ENCODE data around the gene DLL1. TPM values are rescaled to one million over a fixed set of nuclear protein-coding genes. Genes with fewer than 3 reads are reported as not detected.
A peak's percentile ranks its signal among the peaks of the same experiment; 100 is the strongest.

DLL1 gene
- total and polyA plus RNA-seq, 9 of the 15 experiments (the other 6 are each of a cell fraction or from before 2014, with no cell fraction given) = not detected

- H3K9me1 ChIP-seq (ENCODE audit: control insufficient read depth, insufficient read depth, low read length) = no peaks in the 10 kb centered on the region
- intact Hi-C loops (cut with micrococcal nuclease) = loop anchor here (10.0 kb wide), 1 partner anchor 218 kb away; no protein-coding TSS in a partner anchor
- H3K4me1 ChIP-seq (replicated peaks in 1 of 2; ENCODE audit: control insufficient read depth in 2 of 2, insufficient read depth in 2 of 2, low read length in 2 of 2) = peaks cover 0 to 23% of the 10 kb centered on the region in 2 experiments; a peak in 3 of 5 replicates
- ChIA-PET POLR2A (interaction anchor here (0.6 kb wide), 2 partner anchors 17 to 32 kb away, joined by 3 to 4 read pairs; no protein-coding TSS in a partner anchor), CTCF (ENCODE audit: low intra/inter-chr PET ratio) (no interaction called here)
- no peak overlapping the region for H2AFZ ChIP-seq (ENCODE audit: low read depth, low read length)
- 0 out of 2 replicates have a peak, but pooled peaks cover 1% of the 10 kb centered on the region for H3K9me3 ChIP-seq (replicated peaks; ENCODE audit: control insufficient read depth, insufficient read depth, low read depth, low read length)
- no peak overlapping the region for H3K4me2 ChIP-seq (ENCODE audit: insufficient read depth, low read length)
- no TSS peak for BruUV-seq (replicated peaks)
- in situ Hi-C loops (cut with MboI) = no loop called here
- ATAC-seq (no peak), FAIRE-seq (no peak), DNase-seq (ENCODE audit: extremely low read depth in 1 of 4, low spot score in 3 of 4) (no peak)
- no peak overlapping the region for H3K4me3 ChIP-seq
- peak; percentile 39; the same call in 1 of the 2 replicates for TF ChIP-seq ZBTB7A (IDR thresholded peaks at IDR 0.05; ENCODE audit: borderline replicate concordance, control insufficient read depth, low read depth, low read length)
- 0 out of 2 replicates have a peak, but pooled peaks have one; percentile 27 for TF ChIP-seq EGR1 (conservative IDR thresholded peaks at IDR 0.05)
- no peak for TF ChIP-seq ATF3 (IDR thresholded peaks at IDR 0.05)
- TF ChIP-seq ATF3 (CRISPR knock-in tag; conservative IDR thresholded peaks at IDR 0.05) = no peak
- no peak for TF ChIP-seq MLLT1 (IDR thresholded peaks at IDR 0.05)
- H4K20me1 ChIP-seq (replicated peaks; ENCODE audit: control insufficient read depth, insufficient read depth, low read length) = peaks cover 12% of the 10 kb centered on the region
- H3K27me3 ChIP-seq (ENCODE audit: control insufficient read depth in 2 of 2, insufficient read depth in 2 of 2, low read length in 2 of 2) = peaks cover 62 to 63% of the 10 kb centered on the region in 2 experiments
- H3K9ac ChIP-seq (ENCODE audit: insufficient read depth in 1 of 2, low read depth in 2 of 2, low read length in 2 of 2) = no peak overlapping the region
- H3K27ac ChIP-seq (ENCODE audit: extremely low read depth, low read depth, low read length) = no peak overlapping the region
- H3K79me2 ChIP-seq (ENCODE audit: control insufficient read depth, insufficient read depth, low read length) = no peaks in the 10 kb centered on the region
- no peaks in the 10 kb centered on the region for H3K36me3 ChIP-seq (ENCODE audit: control insufficient read depth, insufficient read depth, low read length)
- WGBS (ENCODE audit: insufficient coverage, low coverage, missing lambda C conversion rate) = 32% methylated on average over 53 of the region's 67 CpGs
Observed at GRCh38 chr6:170296746-170297575, 6.1 kb upstream of the DLL1 start.
